SK-N-SH treated with all-trans-retinoic acid at 6 μM for 48 hours (cell line): ENCODE data around the gene UVRAG.

Experiments used
- ARNTL ChIP-seq: fragments of 450-650 bp; formaldehyde crosslinking; IDR thresholded peaks from 2 replicates; pipeline ENCODE4 v1.5.0; 2020; ENCODE audit warnings: low read depth, mild to moderate bottlenecking, moderate library complexity, borderline replicate concordance
- CREB5 ChIP-seq: fragments of 250-450 bp; sonication (Bioruptor Pico); IDR thresholded peaks from 2 replicates; pipeline ENCODE4 v1.5.1; 2020; ENCODE audit warnings: low read depth, mild to moderate bottlenecking, moderate library complexity
- CSDC2 ChIP-seq: fragments of 250-450 bp; sonication (Bioruptor Pico); IDR thresholded peaks from 2 replicates; pipeline ENCODE4 v1.5.0; 2020; ENCODE audit warnings: mild to moderate bottlenecking, moderate library complexity
- CSRNP3 ChIP-seq: fragments of 250-450 bp; sonication (Bioruptor Pico); IDR thresholded peaks from 2 replicates; pipeline ENCODE4 v1.5.1; 2021; ENCODE audit warnings: mild to moderate bottlenecking, moderate library complexity
- ESRRG ChIP-seq: fragments of 250-450 bp; sonication (Bioruptor Pico); IDR thresholded peaks from 2 replicates; pipeline ENCODE4 v1.6.1; 2021; ENCODE audit warnings: mild to moderate bottlenecking
- GLIS3 ChIP-seq: fragments of 250-450 bp; sonication (Bioruptor Pico); IDR thresholded peaks from 2 replicates; pipeline ENCODE4 v1.5.0; 2020; ENCODE audit warnings: mild to moderate bottlenecking, moderate library complexity
- PATZ1 ChIP-seq: fragments of 250-450 bp; sonication (Bioruptor Pico); IDR thresholded peaks from 2 replicates; pipeline ENCODE4 v1.8.0; 2020; ENCODE audit warnings: mild to moderate bottlenecking, moderate library complexity, borderline replicate concordance
- RARB ChIP-seq: fragments of 250-450 bp; sonication (Bioruptor Pico); IDR thresholded peaks from 2 replicates; pipeline ENCODE4 v1.8.0; 2021; ENCODE audit warnings: mild to moderate bottlenecking, moderate library complexity
- SNAI2 ChIP-seq: fragments of 250-450 bp; sonication (Bioruptor Pico); IDR thresholded peaks from 2 replicates; pipeline ENCODE4 v1.5.0; 2020; ENCODE audit warnings: mild to moderate bottlenecking, moderate library complexity
- TCF4 ChIP-seq: fragments of 250-450 bp; sonication (Bioruptor Pico); IDR thresholded peaks from 2 replicates; pipeline ENCODE4 v1.8.0; 2021; ENCODE audit warnings: mild to moderate bottlenecking, moderate library complexity, borderline replicate concordance
- ZFP30 ChIP-seq: fragments of 450-650 bp; formaldehyde crosslinking; IDR thresholded peaks from 2 replicates; pipeline ENCODE4 v1.5.0; 2022; ENCODE audit warnings: mild to moderate bottlenecking, moderate library complexity
- ZNF70 ChIP-seq: fragments of 450-650 bp; formaldehyde crosslinking; IDR thresholded peaks from 2 replicates; pipeline ENCODE4 v1.5.0; 2020; ENCODE audit warnings: mild to moderate bottlenecking, moderate library complexity
- ZNF8 ChIP-seq: fragments of 450-650 bp; formaldehyde crosslinking; IDR thresholded peaks from 2 replicates; pipeline ENCODE4 v1.5.0; 2020; ENCODE audit warnings: mild to moderate bottlenecking, moderate library complexity

GRCh38 chr11:75840522-75840921 is 25.5 kb downstream of the UVRAG start:
- no peak for TF ChIP-seq ARNTL (CRISPR knock-in tag)
- TF ChIP-seq RARB (CRISPR knock-in tag): no peak
- no peak for TF ChIP-seq SNAI2 (CRISPR knock-in tag)
- TF ChIP-seq ZFP30 (CRISPR knock-in tag): no peak
- no peak for TF ChIP-seq CREB5 (CRISPR knock-in tag)
- no peak for TF ChIP-seq CSDC2 (CRISPR knock-in tag)
- TF ChIP-seq ZNF70 (CRISPR knock-in tag): no peak
- no peak for TF ChIP-seq CSRNP3 (CRISPR knock-in tag)
- TF ChIP-seq PATZ1 (CRISPR knock-in tag): no peak
- TF ChIP-seq ESRRG (CRISPR knock-in tag): no peak
- no peak for TF ChIP-seq TCF4 (CRISPR knock-in tag)
- TF ChIP-seq GLIS3 (CRISPR knock-in tag): no peak
- no peak for TF ChIP-seq ZNF8 (CRISPR knock-in tag)
